Measurements from ENCODE around the gene SMYD2.

- TF ChIP-seq SIN3A (IDR thresholded peaks at IDR 0.05; ENCODE audit: borderline replicate concordance, insufficient read depth, low read length) (no peak), REST (IDR thresholded peaks at IDR 0.05; ENCODE audit: insufficient read depth in 1 of 2, low read depth in 2 of 2, low read length in 2 of 2) (no peak), POLR2AphosphoS5 (IDR thresholded peaks at IDR 0.05; ENCODE audit: low read depth, low read length) (no peak), TAF1 (IDR thresholded peaks at IDR 0.05; ENCODE audit: borderline replicate concordance, insufficient read depth, low read length) (no peak)
Measured at GRCh38 chr1:214261206-214262123, 19.5 kb upstream of the SMYD2 start.
